LHCN-M2 (cell line): Measurements from ENCODE around the gene DLL4. TPM values are rescaled to one million over a fixed set of nuclear protein-coding genes. Genes with fewer than 3 reads are reported as not detected.

Experiments
- DNase-seq: peaks from one replicate; pipeline ENCODE4 v3.0.0-alpha.2; 2012; ENCODE audit warnings: low read depth
- total RNA-seq: library from RNA; depleted of rRNA; stranded (reverse); fragments of >200 nt; gene quantifications from 2 replicates; pipeline ENCODE4 v1.2.3, GENCODE V29; 2014; rRNA removed

The DLL4 gene
- total RNA-seq, 1 experiment from 2014 or later = 0.17 TPM

GRCh38 chr15:40988156-40988555 is 59.0 kb downstream of the DLL4 start:
- DNase-seq = no peak

Other genes starting within 250 kb of the DLL4 start
- 14.0 and 16.2 TPM in 2 replicates for gene RAD51, start 234.2 kb upstream of the DLL4 start, total RNA-seq
- 16.1 and 16.7 TPM in 2 replicates for gene RMDN3, start 174.1 kb upstream of the DLL4 start, total RNA-seq
- 4.2 and 4.7 TPM in 2 replicates for gene GCHFR, start 165.3 kb upstream of the DLL4 start, total RNA-seq
- not detected in 2 replicates for gene C15orf62, start 159.4 kb upstream of the DLL4 start, total RNA-seq
- gene ZFYVE19, start 122.3 kb upstream of the DLL4 start, total RNA-seq = 30.1 and 46.4 TPM in 2 replicates
- gene DNAJC17, start 121.9 kb upstream of the DLL4 start, total RNA-seq = 37.0 and 44.4 TPM in 2 replicates
- not detected in 2 replicates for gene PPP1R14D, start 100.6 kb upstream of the DLL4 start, total RNA-seq
- not detected in 2 replicates for gene SPINT1, start 85.3 kb upstream of the DLL4 start, total RNA-seq
- not detected in 2 replicates for gene RHOV, start 55.1 kb upstream of the DLL4 start, total RNA-seq
- 45.1 and 52.1 TPM in 2 replicates for gene VPS18, start 34.9 kb upstream of the DLL4 start, total RNA-seq
- 1.5 and 1.8 TPM in 2 replicates for gene CHAC1, start 24.1 kb downstream of the DLL4 start, total RNA-seq
- 16.7 and 17.1 TPM in 2 replicates for gene INO80, start 186.9 kb downstream of the DLL4 start, total RNA-seq